ENCODE measurements around the gene TUSC2.

TUSC2 gene

GRCh38 chr3:50290161-50290641, 37.8 kb downstream of the TUSC2 start:
- TF ChIP-seq CTCF (IDR thresholded peaks at IDR 0.05; ENCODE audit: low read length) (no peak), EZH2 (IDR thresholded peaks at IDR 0.05; ENCODE audit: borderline replicate concordance, low read length) (no peak)
- H3K4me3 ChIP-seq (ENCODE audit: low read depth, low read length, poor library complexity, severe bottlenecking): peak overlapping the region; percentile 99
- no peaks in the 10 kb centered on the region for H3K9me3 ChIP-seq (ENCODE audit: low read length)
- H3K9ac ChIP-seq (ENCODE audit: low read length): no peak overlapping the region
- no peaks in the 10 kb centered on the region for H3K9me2 ChIP-seq (ENCODE audit: low read depth, low read length)
- H3K27ac ChIP-seq (ENCODE audit: low read depth, low read length, poor library complexity, severe bottlenecking): no peak overlapping the region
- no peaks in the 10 kb centered on the region for H3F3A ChIP-seq (ENCODE audit: insufficient read depth, low read length)
- peaks cover 50% of the 10 kb centered on the region for H3K36me3 ChIP-seq (ENCODE audit: insufficient read depth, low read length)
- 0 out of 2 replicates have a peak overlapping the region, but pooled peaks have one; percentile 95 for H3K4me2 ChIP-seq (ENCODE audit: low read length)
- peaks cover 10% of the 10 kb centered on the region for H3K79me2 ChIP-seq (ENCODE audit: insufficient read depth, low read length)
- no peak overlapping the region for H2AFZ ChIP-seq (ENCODE audit: low read length)
- H3K27me3 ChIP-seq (ENCODE audit: insufficient read depth, low read length): no peaks in the 10 kb centered on the region
- H4K20me1 ChIP-seq (ENCODE audit: insufficient read depth, low read length): no peaks in the 10 kb centered on the region
- H3K4me1 ChIP-seq (ENCODE audit: insufficient read depth, low read length, severe bottlenecking): peaks cover 19% of the 10 kb centered on the region

- Histone ChIP-seq H3K9me3 (ENCODE audit: low read length) (no peaks in the 10 kb centered on the region), H3K4me2 (ENCODE audit: low read length) (no peak overlapping the region), H3K27me3 (ENCODE audit: insufficient read depth, low read length) (no peaks in the 10 kb centered on the region), H3K4me1 (ENCODE audit: insufficient read depth, low read length, severe bottlenecking) (peaks cover 19% of the 10 kb centered on the region), H3K9ac (ENCODE audit: low read length) (no peak overlapping the region), H2AFZ (ENCODE audit: low read length) (no peak overlapping the region), H3K27ac (ENCODE audit: low read depth, low read length, poor library complexity, severe bottlenecking) (no peak overlapping the region), H4K20me1 (ENCODE audit: insufficient read depth, low read length) (no peaks in the 10 kb centered on the region), H3K79me2 (ENCODE audit: insufficient read depth, low read length) (peaks cover 10% of the 10 kb centered on the region), H3K36me3 (ENCODE audit: insufficient read depth, low read length) (peaks cover 50% of the 10 kb centered on the region), H3K4me3 (ENCODE audit: low read depth, low read length, poor library complexity, severe bottlenecking) (no peak overlapping the region), H3F3A (ENCODE audit: insufficient read depth, low read length) (no peaks in the 10 kb centered on the region), H3K9me2 (ENCODE audit: low read depth, low read length) (no peaks in the 10 kb centered on the region)
- TF ChIP-seq CTCF (IDR thresholded peaks at IDR 0.05; ENCODE audit: low read length): no peak
- no peak for TF ChIP-seq EZH2 (IDR thresholded peaks at IDR 0.05; ENCODE audit: borderline replicate concordance, low read length)
These were observed 38.9 kb downstream of the TUSC2 start for GRCh38 chr3:50289130-50289529.

GRCh38 chr3:50288387-50289007, 39.5 kb downstream of the TUSC2 start:
- peaks cover 19% of the 10 kb centered on the region for H3K4me1 ChIP-seq (ENCODE audit: insufficient read depth, low read length, severe bottlenecking)
- peaks cover 50% of the 10 kb centered on the region for H3K36me3 ChIP-seq (ENCODE audit: insufficient read depth, low read length)

More at GRCh38 chr3:50288387-50289007, 39.5 kb downstream of the TUSC2 start:
- no peak overlapping the region for H3K9ac ChIP-seq (ENCODE audit: low read length)
- no peaks in the 10 kb centered on the region for H3K27me3 ChIP-seq (ENCODE audit: insufficient read depth, low read length)
- no peak overlapping the region for H3K27ac ChIP-seq (ENCODE audit: low read depth, low read length, poor library complexity, severe bottlenecking)
- no peaks in the 10 kb centered on the region for H3F3A ChIP-seq (ENCODE audit: insufficient read depth, low read length)
- no peak overlapping the region for H3K4me3 ChIP-seq (ENCODE audit: low read depth, low read length, poor library complexity, severe bottlenecking)
- H3K9me3 ChIP-seq (ENCODE audit: low read length): no peaks in the 10 kb centered on the region
- H2AFZ ChIP-seq (ENCODE audit: low read length): no peak overlapping the region
- TF ChIP-seq CTCF (IDR thresholded peaks at IDR 0.05; ENCODE audit: low read length): no peak
- H3K4me2 ChIP-seq (ENCODE audit: low read length): no peak overlapping the region
- no peaks in the 10 kb centered on the region for H3K9me2 ChIP-seq (ENCODE audit: low read depth, low read length)
- no peaks in the 10 kb centered on the region for H4K20me1 ChIP-seq (ENCODE audit: insufficient read depth, low read length)
- H3K79me2 ChIP-seq (ENCODE audit: insufficient read depth, low read length): peaks cover 10% of the 10 kb centered on the region
